Thoracic aorta (tissue), 2 donors: ENCODE measurements around the gene IRF2BP2. TPM values are rescaled to one million over a fixed set of nuclear protein-coding genes. Genes with fewer than 3 reads are reported as not detected.
A peak's percentile ranks its signal among the peaks of the same experiment; 100 is the strongest.

Source experiments
- ATAC-seq: fragments of 150-250 bp; one replicate; pipeline ENCODE4 v1.8.0; 2017; ENCODE audit warnings: low read depth; ENCODE audit not compliant: insufficient number of reproducible peaks, low FRiP score
- DNase-seq: peaks from one replicate; pipeline ENCODE4 v3.0.0-alpha.2; 2020; ENCODE audit warnings: low spot score
- H3K27ac ChIP-seq, 2 donors: fragments of 200-600 bp; sonication (generic); 1 replicate in 1 of 2; 2 replicates in 1 of 2; pipeline ENCODE4 v1.5.1; 2016; ENCODE audit warnings: mild to moderate bottlenecking in 2 of 2, moderate library complexity in 2 of 2
- H3K27me3 ChIP-seq: fragments of 200-600 bp; sonication (generic); replicated peaks from 2 replicates; pipeline ENCODE4 v1.6.0; 2016; ENCODE audit warnings: mild to moderate bottlenecking; ENCODE audit not compliant: insufficient read depth
- H3K36me3 ChIP-seq: fragments of 200-600 bp; sonication (generic); one replicate; pipeline ENCODE4 v1.5.1; 2016
- H3K4me1 ChIP-seq, 2 donors: fragments of 200-600 bp; sonication (generic); 1 replicate in 1 of 2; 2 replicates in 1 of 2; pipeline versions ENCODE4 v1.5.1 to v1.6.0; 2016; ENCODE audit warnings: low read depth in 2 of 2, mild to moderate bottlenecking in 1 of 2; ENCODE audit not compliant: control insufficient read depth in 1 of 2
- H3K4me3 ChIP-seq: fragments of 200-600 bp; sonication (generic); 2 replicates; pipeline ENCODE4 v1.5.1; 2016; ENCODE audit warnings: mild to moderate bottlenecking
- H3K9me3 ChIP-seq: fragments of 200-600 bp; sonication (generic); 2 replicates; pipeline ENCODE4 v1.5.1; 2016
- CTCF ChIP-seq: fragments of 200-600 bp; sonication (generic); IDR thresholded peaks from one replicate; pipeline ENCODE4 v1.5.1; 2019; ENCODE audit warnings: antibody characterized with exemption
- total RNA-seq, 2 donors: library from RNA; depleted of rRNA; stranded (reverse); fragments of >200 nt; gene quantifications; one replicate each; pipeline versions ENCODE4 v1.1.0 to v1.2.3, GENCODE V29; 2016

The IRF2BP2 gene
- total RNA-seq, 2 donors from 2014 or later, result 114 to 175 TPM

GRCh38 chr1:234617131-234617985 lies 7.4 kb upstream of the IRF2BP2 start:
- ATAC-seq, result peak; percentile 42
- no peak for DNase-seq
- Histone ChIP-seq H3K9me3 (no peaks in the 10 kb centered on the region), H3K27me3 (no peaks in the 10 kb centered on the region), H3K4me1 (peaks cover 31 to 66% of the 10 kb centered on the region in 2 donors), H3K27ac (peak overlapping the region; percentile 75 to 78), H3K4me3 (no peak overlapping the region), H3K36me3 (no peaks in the 10 kb centered on the region)
- peak; percentile 39 for TF ChIP-seq CTCF

- H3K27me3 ChIP-seq, result no peaks in the 10 kb centered on the region
- peaks cover 39 to 73% of the 10 kb centered on the region in 2 donors for H3K4me1 ChIP-seq
- H3K36me3 ChIP-seq, result no peaks in the 10 kb centered on the region
- no peaks in the 10 kb centered on the region for H3K9me3 ChIP-seq
- ATAC-seq (no peak), DNase-seq (no peak)
- no peak for TF ChIP-seq CTCF
- H3K4me3 ChIP-seq, result no peak overlapping the region
- H3K27ac ChIP-seq, result peak overlapping the region; percentile 75 to 78
These were observed 6.7 kb upstream of the IRF2BP2 start for GRCh38 chr1:234616644-234617043.

- ATAC-seq (no peak), DNase-seq (no peak)
- Histone ChIP-seq H3K27ac (peak overlapping the region; percentile 98 to 100), H3K4me1 (peaks cover 40 to 74% of the 10 kb centered on the region in 2 donors), H3K27me3 (no peaks in the 10 kb centered on the region), H3K9me3 (no peaks in the 10 kb centered on the region), H3K36me3 (no peaks in the 10 kb centered on the region), H3K4me3 (no peak overlapping the region)
- no peak for TF ChIP-seq CTCF
These were observed 4.1 kb upstream of the IRF2BP2 start for GRCh38 chr1:234614081-234614489.

GRCh38 chr1:234613128-234613875 lies 3.3 kb upstream of the IRF2BP2 start:
- Histone ChIP-seq H3K27me3 (no peaks in the 10 kb centered on the region), H3K36me3 (no peaks in the 10 kb centered on the region), H3K4me3 (peak overlapping the region; percentile 77), H3K27ac (peak overlapping the region; percentile 98 to 100), H3K9me3 (no peaks in the 10 kb centered on the region), H3K4me1 (peaks cover 35 to 66% of the 10 kb centered on the region in 2 donors)
- TF ChIP-seq CTCF, result no peak
- DNase-seq (no peak), ATAC-seq (no peak)
